Vagina (tissue), 2 donors: Measurements from ENCODE around the gene CAMSAP1. TPM values are rescaled to one million over a fixed set of nuclear protein-coding genes. Genes with fewer than 3 reads are reported as not detected.
A peak's percentile ranks its signal among the peaks of the same experiment; 100 is the strongest.

Experiments
- DNase-seq, 2 donors: peaks; one replicate each; pipeline ENCODE4 v3.0.0-alpha.2; 2017; ENCODE audit errors: extremely low spot score in 2 of 2
- H3K27ac ChIP-seq: fragments of 200-600 bp; sonication (generic); one replicate; pipeline ENCODE4 v1.5.1; 2019
- H3K27me3 ChIP-seq: fragments of 200-600 bp; sonication (generic); one replicate; pipeline ENCODE4 v1.5.1; 2019
- H3K36me3 ChIP-seq, 2 donors: fragments of 200-600 bp; sonication (generic); one replicate each; pipeline ENCODE4 v1.5.1; 2017 to 2019
- H3K4me1 ChIP-seq: fragments of 200-600 bp; sonication (generic); one replicate; pipeline ENCODE4 v1.5.1; 2019
- H3K4me3 ChIP-seq, 2 donors: fragments of 200-600 bp; sonication (generic); 1 replicate in 1 of 2; 2 replicates in 1 of 2; pipeline ENCODE4 v1.5.1; 2016 to 2019
- H3K9me3 ChIP-seq: fragments of 200-600 bp; sonication (generic); one replicate; pipeline ENCODE4 v1.5.1; 2019
- CTCF ChIP-seq, 3 experiments: fragments of 450-650 bp in 2 of 3; fragments of 200-600 bp in 1 of 3; sonication (generic) in 1 of 3; IDR thresholded peaks; one replicate each; pipeline ENCODE4 v1.5.1; 2017 to 2019; ENCODE audit warnings: antibody characterized with exemption in 3 of 3, mild to moderate bottlenecking in 2 of 3, moderate library complexity in 2 of 3
- POLR2A ChIP-seq, 2 donors: fragments of 450-650 bp; IDR thresholded peaks; one replicate each; pipeline ENCODE4 v1.6.1; 2017; ENCODE audit warnings: antibody characterized with exemption in 2 of 2, mild to moderate bottlenecking in 2 of 2, moderate library complexity in 2 of 2
- POLR2AphosphoS5 ChIP-seq, 2 donors: sonication (generic); formaldehyde crosslinking; IDR thresholded peaks; one replicate each; pipeline ENCODE4 v1.9.0; 2017; ENCODE audit warnings: antibody characterized with exemption in 2 of 2, mild to moderate bottlenecking in 2 of 2, low read depth in 1 of 2; ENCODE audit not compliant: insufficient read depth in 1 of 2
- intact Hi-C: fragments of 100-400 bp; cut with DNase I; formaldehyde crosslinking; loops from one replicate; pipeline ENCODE4 v1.15.1; 2023
- total RNA-seq: library from RNA; depleted of rRNA; stranded (reverse); fragments of >200 nt; gene quantifications from one replicate; pipeline ENCODE4 v1.2.3, GENCODE V29; 2016

The CAMSAP1 gene
- total RNA-seq, 1 donor from 2014 or later: 20.9 TPM

GRCh38 chr9:135927195-135928013 lies 20.1 kb upstream of the CAMSAP1 start:
- H3K27me3 ChIP-seq: no peaks in the 10 kb centered on the region
- no peak overlapping the region for H3K4me3 ChIP-seq
- H3K27ac ChIP-seq: no peak overlapping the region
- DNase-seq: no peak
- H3K9me3 ChIP-seq: no peaks in the 10 kb centered on the region
- H3K36me3 ChIP-seq: peaks cover 0 to 11% of the 10 kb centered on the region in 2 donors
- no peak for TF ChIP-seq POLR2A (IDR thresholded peaks at IDR 0.05)
- no peak for TF ChIP-seq POLR2AphosphoS5 (IDR thresholded peaks at IDR 0.05; ENCODE audit: insufficient read depth in 1 of 2, low read depth in 1 of 2)
- no peak for TF ChIP-seq CTCF (IDR thresholded peaks at IDR 0.05)
- H3K4me1 ChIP-seq: peaks cover 11% of the 10 kb centered on the region
- intact Hi-C loops: no loop called here

- Histone ChIP-seq H3K4me1 (peaks cover 11% of the 10 kb centered on the region), H3K27ac (no peak overlapping the region), H3K4me3 (no peak overlapping the region), H3K9me3 (no peaks in the 10 kb centered on the region), H3K36me3 (peaks cover 0 to 10% of the 10 kb centered on the region in 2 donors), H3K27me3 (no peaks in the 10 kb centered on the region)
- TF ChIP-seq POLR2A (IDR thresholded peaks at IDR 0.05): no peak
- TF ChIP-seq POLR2AphosphoS5 (IDR thresholded peaks at IDR 0.05; ENCODE audit: insufficient read depth in 1 of 2, low read depth in 1 of 2): peak in 1 of 2 donors; percentile 17
- intact Hi-C loops: no loop called here
- DNase-seq: no peak
Observed at GRCh38 chr9:135926402-135927194, 19.3 kb upstream of the CAMSAP1 start.

GRCh38 chr9:135925496-135926133 lies 18.3 kb upstream of the CAMSAP1 start:
- no peaks in the 10 kb centered on the region for H3K36me3 ChIP-seq
- no peaks in the 10 kb centered on the region for H3K9me3 ChIP-seq

GRCh38 chr9:135924628-135925338 lies 17.4 kb upstream of the CAMSAP1 start:
- no peak for TF ChIP-seq POLR2A (IDR thresholded peaks at IDR 0.05)
- no peak for TF ChIP-seq CTCF (IDR thresholded peaks at IDR 0.05)
- no peak for TF ChIP-seq POLR2AphosphoS5 (IDR thresholded peaks at IDR 0.05; ENCODE audit: insufficient read depth in 1 of 2, low read depth in 1 of 2)
- Histone ChIP-seq H3K9me3 (no peaks in the 10 kb centered on the region), H3K36me3 (no peaks in the 10 kb centered on the region), H3K4me1 (peaks cover 11% of the 10 kb centered on the region), H3K27me3 (no peaks in the 10 kb centered on the region), H3K4me3 (no peak overlapping the region), H3K27ac (no peak overlapping the region)
- intact Hi-C loops: no loop called here
- no peak for DNase-seq

More at GRCh38 chr9:135925496-135926133, 18.3 kb upstream of the CAMSAP1 start:
- intact Hi-C loops: no loop called here
- H3K27me3 ChIP-seq: no peaks in the 10 kb centered on the region
- no peak for TF ChIP-seq POLR2AphosphoS5 (IDR thresholded peaks at IDR 0.05; ENCODE audit: insufficient read depth in 1 of 2, low read depth in 1 of 2)
- TF ChIP-seq POLR2A (IDR thresholded peaks at IDR 0.05): no peak
- no peak for TF ChIP-seq CTCF (IDR thresholded peaks at IDR 0.05)
- H3K27ac ChIP-seq: no peak overlapping the region
- DNase-seq: no peak
- H3K4me1 ChIP-seq: peaks cover 11% of the 10 kb centered on the region
- H3K4me3 ChIP-seq: no peak overlapping the region

GRCh38 chr9:135923508-135923907 lies 16.2 kb upstream of the CAMSAP1 start:
- no peak for DNase-seq
- peaks cover 11% of the 10 kb centered on the region for H3K4me1 ChIP-seq
- TF ChIP-seq POLR2A (IDR thresholded peaks at IDR 0.05) (no peak), POLR2AphosphoS5 (IDR thresholded peaks at IDR 0.05; ENCODE audit: insufficient read depth in 1 of 2, low read depth in 1 of 2) (no peak), CTCF (IDR thresholded peaks at IDR 0.05) (no peak)
- H3K36me3 ChIP-seq: no peaks in the 10 kb centered on the region
- intact Hi-C loops: no loop called here
- H3K27me3 ChIP-seq: no peaks in the 10 kb centered on the region
- no peak overlapping the region for H3K27ac ChIP-seq
- H3K4me3 ChIP-seq: no peak overlapping the region
- peaks cover 5% of the 10 kb centered on the region for H3K9me3 ChIP-seq
